Hematopoietic multipotent progenitor cell treated with erythropoietin and hydrocortisone succinate and interleukin-3 and kit ligand, for 8 days (in vitro differentiated cells): ENCODE data around the gene WNT3A.

ENCODE experiments used
- DNase-seq: peaks from one replicate; pipeline ENCODE4 v3.0.0-alpha.2; 2015

Gene WNT3A

GRCh38 chr1:228073061-228073856 is 66.5 kb downstream of the WNT3A start:
- DNase-seq = no peak

- DNase-seq = no peak
Observed at GRCh38 chr1:228073857-228074545, 67.2 kb downstream of the WNT3A start.

DNA sequence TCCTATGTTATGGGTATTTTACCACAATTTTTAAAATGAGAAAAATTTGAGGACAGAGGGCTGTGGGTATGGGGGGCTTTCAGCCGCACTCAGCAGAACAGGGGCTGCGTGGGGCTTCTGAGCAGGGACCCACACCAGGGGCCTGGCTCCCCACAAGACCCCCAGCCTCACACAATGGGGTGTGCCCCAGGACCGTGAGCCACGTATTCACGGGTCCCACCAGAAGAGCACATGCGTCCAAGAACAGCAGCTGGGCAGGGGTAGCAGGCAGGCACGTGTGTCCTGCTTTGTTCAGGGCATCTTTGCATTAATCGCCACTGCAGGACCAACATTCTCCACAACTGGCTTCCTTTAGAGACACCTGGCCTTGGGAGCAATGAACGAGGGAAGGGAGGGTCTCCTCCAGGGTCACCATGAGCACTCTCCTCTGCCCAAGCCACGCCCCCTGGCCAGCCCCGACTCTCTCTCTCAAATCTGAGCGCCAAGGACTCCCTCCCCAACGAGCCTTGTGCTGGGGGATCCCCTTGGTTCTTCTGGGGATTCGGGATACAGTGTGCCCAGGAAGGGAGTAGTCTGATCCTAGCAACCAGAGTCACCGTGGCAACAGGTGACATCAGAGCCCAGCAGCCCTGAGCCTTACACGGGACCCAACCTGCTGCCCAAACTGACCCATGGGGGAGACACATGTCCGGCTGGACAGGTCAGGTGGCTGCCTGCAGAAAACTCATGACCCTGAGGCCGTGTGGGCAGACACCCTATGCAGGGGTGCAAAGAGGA is 68.3 kb downstream of the WNT3A start:
- DNase-seq = no peak

DNA sequence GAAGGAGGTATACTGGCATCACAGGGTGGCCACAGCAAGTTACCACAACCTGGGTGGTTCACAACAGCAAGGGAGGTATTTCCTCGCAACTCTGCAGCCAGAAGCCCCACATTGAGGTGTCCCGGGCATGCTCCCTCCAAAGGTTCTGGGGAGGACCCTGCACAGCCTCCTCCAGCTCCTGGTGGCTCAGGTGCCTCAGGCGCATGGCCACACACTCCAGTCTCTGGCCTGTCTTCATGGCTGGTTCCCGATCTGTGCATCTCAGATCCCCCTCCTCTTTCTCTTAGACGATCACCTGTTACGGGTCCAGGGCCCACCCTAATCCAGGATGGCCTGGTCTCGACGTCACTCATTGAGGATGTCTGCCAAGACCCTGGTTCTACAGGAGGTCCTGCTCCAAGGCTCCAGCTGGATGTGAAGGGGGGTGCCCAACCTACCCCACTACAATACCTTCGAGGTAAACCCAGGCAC is 69.0 kb downstream of the WNT3A start:
- no peak for DNase-seq

DNA sequence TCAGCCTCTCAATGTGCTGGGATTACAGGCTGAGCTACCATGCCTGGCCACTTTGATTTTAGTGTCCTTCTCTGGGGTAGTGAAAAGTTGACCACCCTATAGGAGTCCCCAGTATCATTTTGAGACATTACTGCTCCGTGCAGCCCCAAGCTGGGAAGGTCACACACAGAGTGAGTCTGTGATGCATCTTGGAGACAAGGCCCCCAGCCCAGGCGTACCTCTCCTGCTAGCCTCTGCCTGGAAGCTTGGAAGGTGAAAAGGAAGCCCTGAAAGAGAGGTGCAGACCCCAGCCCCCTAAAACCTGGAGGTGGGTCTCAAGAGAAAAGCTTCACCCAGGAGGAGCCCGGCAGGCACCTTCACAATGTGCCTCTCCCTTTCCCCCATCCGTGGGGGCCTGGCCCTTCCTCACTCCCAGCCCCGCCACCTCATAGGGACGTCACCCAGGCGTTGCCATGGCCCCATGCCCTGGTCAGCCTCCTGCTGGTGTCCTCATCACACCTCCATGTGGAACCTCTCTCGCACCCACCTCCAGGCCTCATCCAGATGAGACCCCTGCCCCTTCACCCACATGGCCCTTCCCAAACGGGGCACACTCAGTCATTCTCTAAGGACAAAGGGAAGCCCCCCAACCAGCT is 70.1 kb downstream of the WNT3A start:
- no peak for DNase-seq

GRCh38 chr1:228077565-228078330 is 71.0 kb downstream of the WNT3A start:
- no peak for DNase-seq

- DNase-seq = no peak
Observed at GRCh38 chr1:228079013-228079412, 72.2 kb downstream of the WNT3A start.

- no peak for DNase-seq
Observed at GRCh38 chr1:228079601-228080263, 72.9 kb downstream of the WNT3A start.

DNA sequence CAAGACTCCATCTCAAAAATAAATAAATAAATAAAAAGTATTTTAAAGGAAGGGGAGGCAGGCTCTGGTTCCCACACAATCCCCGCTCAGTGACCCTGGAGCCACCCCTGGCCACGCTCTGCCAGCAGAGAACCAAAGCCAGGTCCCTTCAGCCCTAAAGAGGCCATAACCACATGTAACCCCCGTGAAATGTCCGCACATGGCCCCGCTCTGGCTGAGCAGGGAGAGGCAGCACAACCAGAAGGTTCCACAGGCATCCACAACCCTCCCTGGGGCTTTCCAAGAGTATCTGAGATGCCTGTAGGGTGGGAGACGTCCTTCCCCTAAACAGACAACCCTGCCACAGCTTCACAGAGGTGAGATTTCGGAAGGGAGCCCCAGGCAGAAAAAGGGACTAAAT is 74.3 kb downstream of the WNT3A start:
- DNase-seq = no peak

- peak; percentile 29 for DNase-seq
Observed at GRCh38 chr1:228081578-228082213, 74.9 kb downstream of the WNT3A start.

DNA sequence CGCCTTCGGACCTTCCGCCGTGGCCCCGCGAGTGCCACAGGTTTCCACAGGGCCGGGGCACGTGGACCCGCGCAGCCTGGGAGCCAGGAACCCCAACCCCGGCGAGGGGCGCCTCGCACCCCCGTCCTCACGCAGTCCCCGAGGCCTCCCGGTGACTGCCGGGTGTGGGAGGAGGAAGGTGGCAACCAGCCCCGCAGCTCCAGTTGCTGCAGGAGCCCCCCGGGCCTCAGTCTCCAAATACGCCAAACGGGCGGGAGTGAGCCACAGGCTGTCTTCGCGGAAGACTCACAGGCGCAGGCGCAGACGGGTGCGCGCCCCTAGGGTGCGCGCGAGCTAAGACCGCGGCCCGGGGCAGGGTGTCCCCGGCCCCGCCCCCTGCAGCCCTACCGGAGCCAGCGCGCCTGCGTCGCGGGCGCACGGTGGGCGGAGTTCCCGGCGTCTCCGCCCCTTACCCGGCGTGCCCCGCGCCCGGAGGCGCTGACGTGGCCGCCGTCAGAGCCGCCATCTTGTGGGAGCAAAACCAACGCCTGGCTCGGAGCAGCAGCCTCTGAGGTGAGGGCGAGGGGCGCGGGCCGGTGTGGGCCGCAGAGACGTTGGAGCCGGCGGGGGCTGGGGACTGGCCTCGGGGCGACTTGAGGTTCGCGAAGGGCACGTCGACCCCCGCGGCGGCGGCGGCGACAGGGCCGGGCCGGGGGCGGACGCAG is 75.6 kb downstream of the WNT3A start, which contains the start of gene ARF1:
Gene ARF1 (plus strand): TSS at position 495 of the 704 bp plus-strand sequence. CDS start 14,407 bp downstream, outside the sequence.
- DNase-seq = peak; percentile 94

DNA sequence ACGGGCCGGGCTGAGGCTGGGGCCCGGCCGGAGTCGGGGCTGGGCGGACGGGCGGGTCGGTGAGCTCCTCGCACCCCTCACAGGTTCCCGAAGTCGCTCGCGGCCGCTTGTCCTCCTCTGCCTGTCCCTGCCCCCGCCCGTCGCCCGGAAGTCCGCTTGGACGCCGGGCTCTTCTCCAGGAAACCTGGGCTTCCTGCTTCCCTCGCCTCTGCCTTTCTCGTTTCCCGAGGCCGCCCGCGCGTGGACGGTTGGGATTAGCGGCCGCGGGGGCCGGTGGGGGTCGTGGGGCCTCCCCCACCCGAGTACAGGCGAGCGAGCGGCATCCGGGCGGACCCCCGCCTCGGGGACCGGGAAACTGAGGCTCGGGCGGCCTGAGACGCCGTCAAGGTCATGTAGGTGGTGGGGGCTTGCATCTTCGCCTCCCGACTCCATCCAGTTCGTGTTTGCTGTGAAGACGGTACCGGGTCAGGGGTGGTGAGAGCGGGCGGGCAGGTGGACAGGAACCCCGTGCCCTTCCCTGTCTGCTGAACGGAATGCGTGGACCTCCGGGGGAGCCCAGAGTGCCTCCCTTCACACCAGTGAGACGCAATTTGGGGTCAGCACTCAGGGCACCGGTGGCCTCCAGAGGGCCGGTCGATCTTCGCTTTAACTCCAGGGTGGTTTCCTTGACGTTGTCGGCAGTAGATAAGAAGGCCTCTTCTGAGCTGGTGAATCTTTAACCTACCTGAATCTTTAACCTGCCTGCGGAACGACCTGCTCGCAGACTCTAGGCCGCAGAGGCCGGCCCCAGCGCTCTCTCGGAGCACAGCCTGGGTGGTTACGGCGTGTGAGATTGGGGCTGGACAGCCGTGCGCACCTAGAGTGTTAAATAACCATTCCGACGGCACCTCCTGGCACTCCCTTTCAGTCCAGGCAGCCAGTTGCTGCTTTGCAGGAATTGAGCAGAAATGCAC is 76.4 kb downstream of the WNT3A start:
- DNase-seq = no peak

GRCh38 chr1:228083871-228084278 is 77.1 kb downstream of the WNT3A start:
- DNase-seq = no peak

GRCh38 chr1:228084325-228084724 is 77.5 kb downstream of the WNT3A start:
- peak; percentile 34 for DNase-seq

DNA sequence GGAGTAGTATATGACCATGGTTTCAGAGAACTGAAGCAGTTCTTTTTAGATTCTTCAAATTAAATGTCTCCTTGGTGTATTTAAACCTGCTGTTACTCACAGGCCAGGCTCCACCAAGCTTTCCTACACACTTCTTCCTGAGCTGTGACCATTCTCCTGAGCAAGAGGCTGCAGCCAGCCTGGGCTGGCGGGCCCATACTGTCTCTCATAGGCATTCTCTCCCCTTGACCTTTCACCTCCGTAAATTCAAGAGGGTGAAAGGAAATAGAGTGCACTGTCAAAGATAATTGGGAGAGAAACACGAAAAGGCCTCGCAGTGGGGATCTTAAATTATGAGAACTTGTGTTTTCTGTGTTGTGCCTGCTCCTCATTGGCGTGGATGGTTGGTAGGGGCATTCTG is 78.0 kb downstream of the WNT3A start:
- no peak for DNase-seq

- DNase-seq = peak; percentile 88
Observed at GRCh38 chr1:228085287-228085951, 78.6 kb downstream of the WNT3A start.

DNA sequence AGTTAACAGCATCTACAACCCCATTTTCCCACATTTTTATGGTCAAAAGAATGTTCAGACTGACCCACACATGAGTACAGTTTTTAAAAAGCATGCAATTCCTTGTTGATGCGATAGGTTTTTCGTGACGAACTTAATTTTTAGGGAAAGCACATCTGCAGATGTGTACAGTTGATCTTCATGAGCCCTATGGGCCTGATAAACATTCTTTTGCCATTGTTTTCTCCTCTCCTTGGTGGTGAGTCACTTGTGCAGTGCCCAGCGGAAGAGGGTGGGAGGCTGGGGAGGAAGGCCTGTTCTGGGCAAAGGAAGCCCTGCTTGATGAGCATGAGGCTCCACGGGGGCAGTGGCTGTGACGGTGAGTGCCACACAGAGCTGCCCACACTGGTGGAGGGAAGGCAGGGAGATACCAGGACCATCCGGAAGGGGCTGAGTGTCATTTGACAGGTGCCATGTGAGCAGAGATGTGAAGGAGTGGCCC is 81.0 kb downstream of the WNT3A start:
- DNase-seq = peak; percentile 59
